ENCODE measurements around the gene TIMM10.

Gene TIMM10

DNA sequence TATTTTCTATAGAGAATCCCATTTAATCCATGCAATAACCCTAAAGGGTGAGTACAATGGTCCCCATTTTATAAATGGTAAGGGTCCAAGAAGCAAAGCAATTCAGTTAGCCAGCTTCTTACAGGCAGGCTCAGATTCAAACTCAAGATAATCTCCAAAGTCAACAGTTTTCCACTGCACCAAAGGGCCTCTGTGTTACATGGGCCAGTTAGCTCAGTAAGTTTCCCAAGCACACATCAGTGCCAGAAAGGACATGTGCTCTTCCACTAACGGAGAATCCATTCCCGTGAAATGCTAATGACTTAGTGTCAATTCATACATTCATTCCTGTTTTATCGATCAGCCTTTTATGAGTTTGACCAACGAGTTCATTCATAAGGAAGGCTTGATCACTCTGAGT, 26.0 kb downstream of the TIMM10 start:
- DNase-seq (ENCODE audit: low read depth in 2 of 2, low spot score in 1 of 2): no peak

GRCh38 chr11:57502870-57503269, 27.7 kb downstream of the TIMM10 start:
- no peak for DNase-seq (ENCODE audit: low read depth in 2 of 2, low spot score in 1 of 2)

DNA sequence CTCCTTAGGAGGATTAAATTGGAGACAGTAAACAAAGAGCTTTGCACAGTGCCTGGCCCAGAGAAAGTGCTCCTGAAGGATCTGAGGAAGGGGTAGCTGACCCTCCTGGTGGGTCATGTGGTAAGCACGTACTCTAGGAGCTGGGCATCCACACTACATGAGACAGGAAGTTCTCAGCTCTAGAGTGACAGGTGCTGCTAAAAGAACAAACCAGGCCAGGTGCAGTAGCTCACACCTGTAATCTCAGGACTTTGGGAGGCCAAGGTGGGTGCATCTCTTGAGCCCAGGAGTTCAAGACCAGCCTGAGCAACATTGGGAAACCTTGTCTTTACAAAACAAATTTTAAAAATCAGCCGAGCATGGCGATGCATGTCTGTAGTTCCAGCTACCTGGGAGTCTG, 28.2 kb downstream of the TIMM10 start:
- DNase-seq (ENCODE audit: low read depth in 2 of 2, low spot score in 1 of 2): no peak

DNA sequence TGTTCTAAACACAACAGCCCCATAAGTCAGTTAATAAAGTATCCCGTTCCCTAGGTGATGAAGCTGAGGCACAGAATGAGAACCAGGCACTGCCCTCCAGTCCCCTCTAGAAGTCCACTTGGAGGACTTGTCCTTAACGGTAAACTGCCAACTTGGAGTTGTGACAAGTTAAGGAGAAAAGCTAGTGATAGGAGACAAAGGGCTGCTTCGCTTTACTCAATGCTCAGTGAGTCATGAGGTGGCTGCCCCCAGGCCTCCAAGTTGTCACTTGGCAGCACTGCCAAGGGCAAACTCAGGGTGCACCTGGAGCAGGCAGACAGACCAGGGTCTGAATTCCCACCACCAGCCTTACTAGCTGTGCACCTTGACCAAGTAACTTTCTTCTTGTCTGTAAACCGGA, 28.6 kb downstream of the TIMM10 start:
- no peak for DNase-seq (ENCODE audit: low read depth in 2 of 2, low spot score in 1 of 2)

- no peak for DNase-seq (ENCODE audit: low read depth in 2 of 2, low spot score in 1 of 2)
Observed at GRCh38 chr11:57500926-57501325, 29.6 kb downstream of the TIMM10 start.

GRCh38 chr11:57500515-57500914, 30.0 kb downstream of the TIMM10 start:
- no peak for DNase-seq (ENCODE audit: low read depth in 2 of 2, low spot score in 1 of 2)

DNA sequence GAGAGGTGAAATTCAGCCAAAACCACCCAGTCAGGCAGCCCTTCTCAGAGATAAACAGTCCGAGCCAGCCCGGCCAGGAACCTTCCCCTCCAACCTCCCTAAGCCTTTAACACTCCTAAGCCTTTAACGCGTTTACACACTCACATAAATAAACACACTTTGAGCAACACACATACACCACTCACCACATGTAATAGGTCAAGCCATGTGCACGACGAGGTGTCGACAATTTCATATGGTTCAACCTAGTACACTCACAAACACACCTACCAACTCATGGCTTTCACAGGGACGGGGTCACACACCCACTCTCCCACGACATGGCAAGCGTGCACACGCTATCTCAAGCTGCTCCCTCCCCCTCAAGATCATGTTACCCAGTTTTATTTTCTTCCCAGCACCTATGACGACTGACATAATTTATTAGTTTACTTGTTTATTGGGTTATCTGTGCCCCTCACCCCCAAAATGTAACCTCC, 30.5 kb downstream of the TIMM10 start:
- DNase-seq (ENCODE audit: low read depth in 2 of 2, low spot score in 1 of 2): no peak

- DNase-seq (ENCODE audit: low read depth in 2 of 2, low spot score in 1 of 2): no peak
Observed at GRCh38 chr11:57499413-57499982, 31.1 kb downstream of the TIMM10 start.

DNA sequence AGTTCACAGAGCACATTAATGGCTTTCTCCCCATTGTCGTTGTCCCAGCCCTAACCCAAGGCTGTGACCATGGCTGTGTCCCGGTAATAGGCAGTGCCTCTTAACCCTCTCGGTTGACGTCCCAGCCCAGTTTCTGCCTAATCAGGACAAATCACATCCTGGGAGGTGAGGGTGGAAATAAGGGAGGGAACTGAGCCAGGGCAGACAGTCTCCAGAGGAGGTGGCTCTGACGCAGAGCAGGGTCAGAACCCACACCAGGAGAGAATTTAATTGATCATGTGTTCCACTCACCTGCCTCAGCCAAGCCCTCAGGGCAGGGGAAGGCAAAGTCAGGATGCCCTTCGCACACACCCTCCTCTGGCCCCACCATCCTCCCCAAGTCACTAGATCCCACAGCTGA, 32.0 kb downstream of the TIMM10 start:
- DNase-seq (ENCODE audit: low read depth in 2 of 2, low spot score in 1 of 2): no peak

- DNase-seq (ENCODE audit: low read depth in 2 of 2, low spot score in 1 of 2): no peak
Observed at GRCh38 chr11:57497303-57498247, 33.0 kb downstream of the TIMM10 start.

DNA sequence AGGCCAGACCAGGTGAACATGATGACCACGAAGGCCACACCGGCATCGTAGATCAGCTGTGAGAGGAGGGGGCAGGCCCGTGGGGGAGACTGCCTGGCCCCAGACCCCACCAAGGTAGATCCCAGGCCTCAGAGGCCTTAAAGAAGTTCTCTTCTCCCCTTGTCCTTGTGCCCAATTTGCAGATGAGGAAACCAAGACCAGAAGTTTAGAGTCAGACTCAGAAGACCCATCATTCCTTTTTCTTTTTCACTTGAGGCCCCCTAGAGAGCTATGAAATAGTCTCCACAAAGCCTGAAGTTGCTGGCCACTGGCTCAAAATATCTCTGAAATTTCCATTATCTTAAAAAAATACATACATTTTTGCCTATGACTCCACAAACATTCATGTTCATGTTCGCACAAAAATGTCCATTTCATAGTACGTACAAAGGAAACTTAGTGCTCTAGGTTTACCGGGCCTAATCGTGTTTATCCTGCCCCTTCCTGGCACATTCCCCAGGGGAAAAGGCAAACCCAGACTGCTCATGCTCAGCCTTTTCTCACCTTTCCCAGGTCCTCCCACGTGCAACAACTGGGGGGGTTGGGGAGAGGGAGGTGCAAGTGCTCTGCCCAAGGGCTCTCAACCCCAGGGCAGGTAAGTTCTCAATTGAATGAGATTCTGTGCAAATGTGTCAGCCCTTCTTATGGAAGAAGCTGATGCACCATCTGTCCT, 34.3 kb downstream of the TIMM10 start:
- no peak for DNase-seq (ENCODE audit: low read depth in 2 of 2, low spot score in 1 of 2)

GRCh38 chr11:57493507-57494503, 36.7 kb downstream of the TIMM10 start:
- peak; percentile 54 to 64 for DNase-seq (ENCODE audit: low read depth in 2 of 2, low spot score in 1 of 2)

- DNase-seq (ENCODE audit: low read depth in 2 of 2, low spot score in 1 of 2): no peak
Observed at GRCh38 chr11:57491371-57492061, 39.0 kb downstream of the TIMM10 start.

DNA sequence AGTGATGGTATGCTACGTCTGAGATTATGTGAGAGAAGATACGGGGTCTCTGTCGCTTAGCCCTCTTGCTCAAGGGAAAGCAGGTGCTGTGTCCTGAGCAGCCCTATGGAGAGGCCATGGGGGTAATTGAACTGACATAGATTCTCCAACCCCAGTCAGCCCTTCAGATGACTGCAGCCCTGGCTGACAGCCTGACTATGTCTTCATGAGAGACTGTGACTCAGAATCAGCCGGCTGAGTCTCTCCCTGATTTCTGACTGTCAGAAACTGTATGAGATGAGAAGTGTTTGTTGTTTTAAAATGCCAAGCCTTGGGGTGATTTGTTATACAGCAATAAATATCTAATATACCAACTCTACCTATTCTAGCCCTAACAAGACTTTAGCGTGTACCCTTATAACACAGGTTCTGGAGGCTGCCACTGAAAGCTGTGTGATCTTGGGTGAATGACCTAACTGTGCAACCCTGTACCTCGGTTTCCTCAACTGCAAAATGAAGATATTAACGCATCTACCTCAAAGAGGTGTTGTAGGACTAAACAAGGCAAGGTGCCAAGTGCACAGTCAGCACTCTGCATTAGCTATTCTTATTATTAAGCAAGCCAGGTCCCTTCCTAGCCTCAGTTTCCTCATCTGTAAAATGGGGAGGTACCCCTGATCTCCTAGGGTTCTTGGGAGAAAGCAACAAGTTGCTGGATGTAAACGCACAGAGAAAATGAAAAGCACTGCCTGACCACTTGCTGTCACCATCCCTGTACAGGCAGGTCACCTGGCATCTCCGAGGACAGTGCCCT, 39.9 kb downstream of the TIMM10 start:
- no peak for DNase-seq (ENCODE audit: low read depth in 2 of 2, low spot score in 1 of 2)

- no peak for DNase-seq (ENCODE audit: low read depth in 2 of 2, low spot score in 1 of 2)
Observed at GRCh38 chr11:57487920-57488659, 42.5 kb downstream of the TIMM10 start.

- no peak for DNase-seq (ENCODE audit: low read depth in 2 of 2, low spot score in 1 of 2)
Observed at GRCh38 chr11:57487021-57487778, 43.4 kb downstream of the TIMM10 start.

GRCh38 chr11:57485217-57485990, 45.1 kb downstream of the TIMM10 start:
- no peak for DNase-seq (ENCODE audit: low read depth in 2 of 2, low spot score in 1 of 2)
